Measurements from ENCODE around the gene ACTG2. TPM values are rescaled to one million over a fixed set of nuclear protein-coding genes. Genes with fewer than 3 reads are reported as not detected.
A peak's percentile ranks its signal among the peaks of the same experiment; 100 is the strongest.

Gene ACTG2
- polyA plus RNA-seq, 2 donors, result 343 to 660 TPM

DNA sequence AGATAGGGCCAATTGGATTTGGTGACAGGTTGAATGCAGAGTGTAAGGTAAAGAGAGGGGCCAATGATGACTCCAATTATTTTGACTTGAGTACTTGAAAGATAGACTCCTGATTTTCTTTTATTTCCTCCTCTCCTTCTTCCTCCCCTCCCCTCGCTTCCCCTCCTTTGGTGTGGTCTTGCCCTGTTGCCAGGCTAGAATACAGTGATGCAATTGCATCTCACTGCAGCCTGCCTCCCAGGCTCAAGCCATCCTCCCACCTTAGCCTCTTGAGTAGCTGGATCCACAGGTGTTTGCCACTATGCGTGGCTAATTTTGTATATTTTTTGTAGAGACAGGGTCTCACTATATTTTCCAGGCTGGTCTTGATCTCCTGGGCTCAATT is 36.1 kb downstream of the ACTG2 start:
- Histone ChIP-seq H3K9me3 (ENCODE audit: control insufficient read depth in 2 of 2, insufficient read depth in 1 of 2, low read depth in 1 of 2, low read length in 1 of 2) (no peaks in the 10 kb centered on the region), H3K36me3 (ENCODE audit: control insufficient read depth in 2 of 2, insufficient read depth in 2 of 2, low read length in 1 of 2) (no peaks in the 10 kb centered on the region), H3K27me3 (ENCODE audit: control insufficient read depth in 1 of 2, insufficient read depth in 2 of 2, low read length in 2 of 2) (no peaks in the 10 kb centered on the region), H3K27ac (ENCODE audit: low read depth in 2 of 2, low read length in 1 of 2) (no peak overlapping the region), H3K4me3 (ENCODE audit: low read depth in 1 of 2, low read length in 2 of 2) (no peak overlapping the region), H3K4me1 (ENCODE audit: control insufficient read depth in 2 of 2, insufficient read depth in 2 of 2, low read length in 1 of 2) (peaks cover 2 to 4% of the 10 kb centered on the region in 2 donors)
- 81 to 86% methylated on average over 2 of the region's 2 CpGs for WGBS, 2 donors

DNA sequence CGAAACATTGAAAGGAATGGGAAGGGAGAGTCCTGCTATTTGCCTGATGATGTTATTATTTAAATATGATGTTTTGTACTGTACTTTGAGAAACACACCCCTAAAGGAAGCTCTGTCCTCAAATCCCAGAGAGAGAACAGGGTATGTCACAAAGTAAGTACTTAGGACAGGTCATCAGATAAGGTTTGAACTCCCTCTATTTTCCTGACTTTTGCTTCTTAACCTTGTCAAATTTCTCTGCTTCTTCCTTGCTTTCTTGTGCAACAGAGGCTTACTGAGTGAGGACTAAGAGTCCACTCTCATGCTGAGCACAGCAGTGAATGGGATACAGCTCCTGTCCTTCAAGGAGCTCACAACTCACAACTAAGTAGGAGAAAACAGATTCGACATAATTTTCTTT is 37.6 kb downstream of the ACTG2 start:
- Histone ChIP-seq H3K4me3 (ENCODE audit: low read depth in 1 of 2, low read length in 2 of 2) (no peak overlapping the region), H3K9me3 (ENCODE audit: control insufficient read depth in 2 of 2, insufficient read depth in 1 of 2, low read depth in 1 of 2, low read length in 1 of 2) (no peaks in the 10 kb centered on the region), H3K27me3 (ENCODE audit: control insufficient read depth in 1 of 2, insufficient read depth in 2 of 2, low read length in 2 of 2) (no peaks in the 10 kb centered on the region), H3K4me1 (ENCODE audit: control insufficient read depth in 2 of 2, insufficient read depth in 2 of 2, low read length in 1 of 2) (peaks cover 2 to 4% of the 10 kb centered on the region in 2 donors), H3K36me3 (ENCODE audit: control insufficient read depth in 2 of 2, insufficient read depth in 2 of 2, low read length in 1 of 2) (no peaks in the 10 kb centered on the region), H3K27ac (ENCODE audit: low read depth in 2 of 2, low read length in 1 of 2) (no peak overlapping the region)
- 69 to 75% methylated on average over 2 of the region's 2 CpGs for WGBS, 2 donors

DNA sequence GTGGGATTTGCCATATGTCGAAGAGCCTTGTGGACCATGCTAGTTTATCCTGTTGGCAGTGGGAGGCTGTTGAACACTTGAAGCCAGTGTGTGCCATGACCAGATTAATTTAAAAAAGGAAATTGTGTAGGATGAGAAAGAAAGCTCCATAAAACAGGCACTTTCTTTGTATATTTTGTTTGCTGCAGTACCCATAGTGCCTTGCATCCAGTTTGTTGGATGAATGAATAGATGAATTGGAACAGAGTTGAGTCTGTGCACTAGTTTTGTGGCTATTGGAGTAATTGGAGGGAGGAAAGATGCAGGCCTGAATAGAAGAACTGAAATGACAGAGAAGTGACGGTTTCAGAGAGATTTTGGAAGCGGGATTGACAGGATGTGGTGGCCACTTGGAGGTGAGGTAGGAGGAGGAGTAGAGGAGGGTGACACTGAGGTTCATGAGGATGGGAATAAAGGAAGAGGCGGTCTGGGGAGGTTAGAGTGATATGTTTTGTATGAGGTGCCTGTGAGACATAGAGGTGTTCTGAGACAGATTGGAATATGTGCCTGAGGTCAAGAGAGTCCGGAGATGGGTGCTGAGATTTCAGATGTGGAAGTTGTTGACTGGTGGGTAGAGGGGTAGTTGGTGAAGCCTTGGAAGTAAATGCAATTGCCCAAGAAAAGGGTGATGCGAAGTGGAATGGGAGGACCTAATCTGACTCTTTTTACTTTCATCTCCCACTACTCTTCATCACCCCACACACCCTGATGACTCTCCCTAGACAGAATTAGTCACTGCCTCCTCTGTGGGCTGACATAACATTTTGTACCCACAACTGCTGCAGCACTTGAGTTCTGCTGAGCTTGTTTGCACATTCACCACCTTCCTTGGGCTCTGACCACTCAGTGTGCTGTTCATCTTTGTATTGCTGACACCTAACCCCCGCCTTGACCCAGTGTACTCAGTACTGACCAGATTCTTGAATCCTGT is 39.0 kb downstream of the ACTG2 start:
- no peaks in the 10 kb centered on the region for H3K27me3 ChIP-seq (ENCODE audit: control insufficient read depth in 1 of 2, insufficient read depth in 2 of 2, low read length in 2 of 2)
- H3K27ac ChIP-seq (ENCODE audit: low read depth in 2 of 2, low read length in 1 of 2), result no peak overlapping the region
- peaks cover 2 to 8% of the 10 kb centered on the region in 2 donors for H3K4me1 ChIP-seq (ENCODE audit: control insufficient read depth in 2 of 2, insufficient read depth in 2 of 2, low read length in 1 of 2)
- H3K4me3 ChIP-seq (ENCODE audit: low read depth in 1 of 2, low read length in 2 of 2), result no peak overlapping the region
- H3K9me3 ChIP-seq (ENCODE audit: control insufficient read depth in 2 of 2, insufficient read depth in 1 of 2, low read depth in 1 of 2, low read length in 1 of 2), result no peaks in the 10 kb centered on the region
- no peaks in the 10 kb centered on the region for H3K36me3 ChIP-seq (ENCODE audit: control insufficient read depth in 2 of 2, insufficient read depth in 2 of 2, low read length in 1 of 2)
- 85 to 91% methylated on average over 7 of the region's 7 CpGs for WGBS, 2 donors

- H3K27me3 ChIP-seq (ENCODE audit: control insufficient read depth in 1 of 2, insufficient read depth in 2 of 2, low read length in 2 of 2), result no peaks in the 10 kb centered on the region
- no peak overlapping the region for H3K4me3 ChIP-seq (ENCODE audit: low read depth in 1 of 2, low read length in 2 of 2)
- peaks cover 0 to 3% of the 10 kb centered on the region in 2 donors for H3K36me3 ChIP-seq (ENCODE audit: control insufficient read depth in 2 of 2, insufficient read depth in 2 of 2, low read length in 1 of 2)
- WGBS, 2 donors, result 63 to 83% methylated on average over 3 of the region's 3 CpGs
- peaks cover 2 to 8% of the 10 kb centered on the region in 2 donors for H3K4me1 ChIP-seq (ENCODE audit: control insufficient read depth in 2 of 2, insufficient read depth in 2 of 2, low read length in 1 of 2)
- no peaks in the 10 kb centered on the region for H3K9me3 ChIP-seq (ENCODE audit: control insufficient read depth in 2 of 2, insufficient read depth in 1 of 2, low read depth in 1 of 2, low read length in 1 of 2)
- H3K27ac ChIP-seq (ENCODE audit: low read depth in 2 of 2, low read length in 1 of 2), result no peak overlapping the region
Observed at GRCh38 chr2:73933194-73933593, 40.4 kb downstream of the ACTG2 start.

DNA sequence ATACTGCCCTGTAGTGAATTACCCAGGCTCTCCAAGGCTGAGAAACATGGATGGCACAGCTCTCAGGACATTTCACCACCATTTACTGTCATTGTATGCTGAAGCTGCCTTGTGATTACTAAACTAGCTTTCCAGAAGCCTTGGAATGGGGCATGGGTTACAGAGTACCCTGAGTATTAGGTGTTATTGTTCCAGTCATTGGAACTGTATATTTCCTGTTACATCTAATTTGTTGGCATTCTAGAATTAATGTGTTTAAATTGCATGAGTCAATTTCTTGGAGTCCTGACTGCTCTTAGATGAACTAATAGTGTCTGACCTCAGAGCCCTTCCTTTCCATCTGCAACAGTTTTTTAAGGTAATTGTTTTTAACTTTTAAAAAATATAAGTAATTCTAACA is 42.8 kb downstream of the ACTG2 start:
- no peaks in the 10 kb centered on the region for H3K27me3 ChIP-seq (ENCODE audit: control insufficient read depth in 1 of 2, insufficient read depth in 2 of 2, low read length in 2 of 2)
- no peak overlapping the region for H3K4me3 ChIP-seq (ENCODE audit: low read depth in 1 of 2, low read length in 2 of 2)
- no peak overlapping the region for H3K27ac ChIP-seq (ENCODE audit: low read depth in 2 of 2, low read length in 1 of 2)
- peaks cover 0 to 3% of the 10 kb centered on the region in 2 donors for H3K36me3 ChIP-seq (ENCODE audit: control insufficient read depth in 2 of 2, insufficient read depth in 2 of 2, low read length in 1 of 2)
- peaks cover 2 to 9% of the 10 kb centered on the region in 2 donors for H3K4me1 ChIP-seq (ENCODE audit: control insufficient read depth in 2 of 2, insufficient read depth in 2 of 2, low read length in 1 of 2)
- H3K9me3 ChIP-seq (ENCODE audit: control insufficient read depth in 2 of 2, insufficient read depth in 1 of 2, low read depth in 1 of 2, low read length in 1 of 2), result no peaks in the 10 kb centered on the region

GRCh38 chr2:73937103-73937885 is 44.5 kb downstream of the ACTG2 start:
- WGBS, 2 donors, result 84 to 89% methylated on average over 4 of the region's 4 CpGs
- Histone ChIP-seq H3K9me3 (ENCODE audit: control insufficient read depth in 2 of 2, insufficient read depth in 1 of 2, low read depth in 1 of 2, low read length in 1 of 2) (no peaks in the 10 kb centered on the region), H3K27me3 (ENCODE audit: control insufficient read depth in 1 of 2, insufficient read depth in 2 of 2, low read length in 2 of 2) (no peaks in the 10 kb centered on the region), H3K4me1 (ENCODE audit: control insufficient read depth in 2 of 2, insufficient read depth in 2 of 2, low read length in 1 of 2) (peaks cover 4 to 9% of the 10 kb centered on the region in 2 donors), H3K27ac (ENCODE audit: low read depth in 2 of 2, low read length in 1 of 2) (no peak overlapping the region), H3K36me3 (ENCODE audit: control insufficient read depth in 2 of 2, insufficient read depth in 2 of 2, low read length in 1 of 2) (peaks cover 0 to 3% of the 10 kb centered on the region in 2 donors), H3K4me3 (ENCODE audit: low read depth in 1 of 2, low read length in 2 of 2) (no peak overlapping the region)

DNA sequence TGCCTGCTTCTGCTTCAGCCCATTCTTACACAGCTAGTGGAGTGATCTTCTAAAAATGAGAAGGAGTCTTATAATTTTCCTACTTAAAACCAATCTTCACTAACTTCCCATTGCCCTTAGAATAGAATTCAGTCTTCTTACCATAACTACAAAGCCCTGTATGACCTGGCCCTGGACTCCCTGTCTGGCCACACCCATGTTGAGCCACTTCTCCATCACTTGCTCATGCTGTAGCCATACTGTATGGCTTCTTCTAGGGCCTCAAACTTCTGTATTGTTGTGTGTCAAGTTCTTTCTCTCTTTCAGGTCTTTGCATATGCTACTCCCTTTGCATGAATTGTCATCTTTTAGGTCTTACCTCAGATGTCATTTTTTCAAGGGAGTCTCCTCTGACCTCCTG is 45.1 kb downstream of the ACTG2 start:
- Histone ChIP-seq H3K9me3 (ENCODE audit: control insufficient read depth in 2 of 2, insufficient read depth in 1 of 2, low read depth in 1 of 2, low read length in 1 of 2) (no peaks in the 10 kb centered on the region), H3K4me3 (ENCODE audit: low read depth in 1 of 2, low read length in 2 of 2) (no peak overlapping the region), H3K4me1 (ENCODE audit: control insufficient read depth in 2 of 2, insufficient read depth in 2 of 2, low read length in 1 of 2) (peaks cover 4 to 9% of the 10 kb centered on the region in 2 donors), H3K27ac (ENCODE audit: low read depth in 2 of 2, low read length in 1 of 2) (peak overlapping the region in 1 of 2 donors; percentile 7), H3K36me3 (ENCODE audit: control insufficient read depth in 2 of 2, insufficient read depth in 2 of 2, low read length in 1 of 2) (peaks cover 0 to 3% of the 10 kb centered on the region in 2 donors), H3K27me3 (ENCODE audit: control insufficient read depth in 1 of 2, insufficient read depth in 2 of 2, low read length in 2 of 2) (no peaks in the 10 kb centered on the region)

DNA sequence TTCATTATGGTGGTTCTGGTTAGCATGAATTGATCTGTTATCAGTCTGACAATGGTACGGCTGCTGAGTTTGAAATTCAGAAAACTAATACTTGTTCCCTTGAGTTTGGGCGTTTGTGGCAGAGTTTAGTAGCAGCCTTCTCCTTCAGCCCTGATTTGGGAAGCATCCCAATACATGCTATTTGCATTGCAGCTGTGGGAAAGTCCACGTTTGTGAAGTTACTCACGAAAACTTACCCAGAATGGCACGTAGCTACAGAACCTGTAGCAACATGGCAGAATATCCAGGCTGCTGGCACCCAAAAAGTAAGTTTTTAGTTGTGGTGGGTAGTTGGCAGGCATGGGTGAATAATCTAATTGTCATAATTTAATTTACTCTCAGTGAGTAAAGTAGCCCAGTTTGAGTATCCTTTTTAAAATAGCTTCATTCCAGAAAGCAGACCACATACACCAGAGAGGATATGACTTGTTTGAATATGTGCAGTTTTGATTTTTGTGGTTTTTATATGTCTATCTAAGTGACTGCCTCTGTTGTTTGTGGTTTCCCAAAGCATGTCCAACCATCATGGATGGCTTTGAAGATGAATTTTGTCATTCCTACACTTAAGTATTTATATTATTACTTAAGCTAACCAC is 46.0 kb downstream of the ACTG2 start:
- no peaks in the 10 kb centered on the region for H3K9me3 ChIP-seq (ENCODE audit: control insufficient read depth in 2 of 2, insufficient read depth in 1 of 2, low read depth in 1 of 2, low read length in 1 of 2)
- H3K27me3 ChIP-seq (ENCODE audit: control insufficient read depth in 1 of 2, insufficient read depth in 2 of 2, low read length in 2 of 2), result no peaks in the 10 kb centered on the region
- H3K27ac ChIP-seq (ENCODE audit: low read depth in 2 of 2, low read length in 1 of 2), result peak overlapping the region; percentile 45 to 47
- peaks cover 0 to 3% of the 10 kb centered on the region in 2 donors for H3K36me3 ChIP-seq (ENCODE audit: control insufficient read depth in 2 of 2, insufficient read depth in 2 of 2, low read length in 1 of 2)
- 52% methylated on average over 5 of the region's 5 CpGs for WGBS, 2 donors
- H3K4me1 ChIP-seq (ENCODE audit: control insufficient read depth in 2 of 2, insufficient read depth in 2 of 2, low read length in 1 of 2), result peaks cover 2 to 9% of the 10 kb centered on the region in 2 donors
- H3K4me3 ChIP-seq (ENCODE audit: low read depth in 1 of 2, low read length in 2 of 2), result no peak overlapping the region

DNA sequence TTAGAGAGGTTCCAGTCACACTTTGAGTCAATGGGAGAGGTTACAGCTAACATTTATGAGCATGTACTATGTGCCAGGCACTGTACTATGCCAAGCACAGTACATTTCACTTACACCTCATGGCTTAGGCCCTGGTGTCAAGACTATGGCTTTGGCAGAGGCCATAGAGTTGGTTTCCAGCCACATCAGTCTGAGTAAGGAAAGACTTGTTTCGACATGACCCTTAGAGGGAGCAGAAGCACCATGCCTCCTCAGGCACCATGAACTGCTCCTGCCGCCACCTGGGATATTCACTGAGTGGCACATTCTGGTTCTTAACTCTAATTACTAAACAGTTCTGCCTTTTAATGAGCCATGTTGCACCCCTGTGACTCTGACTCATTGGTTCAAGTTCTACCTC is 46.6 kb downstream of the ACTG2 start:
- Histone ChIP-seq H3K4me3 (ENCODE audit: low read depth in 1 of 2, low read length in 2 of 2) (no peak overlapping the region), H3K27me3 (ENCODE audit: control insufficient read depth in 1 of 2, insufficient read depth in 2 of 2, low read length in 2 of 2) (no peaks in the 10 kb centered on the region), H3K4me1 (ENCODE audit: control insufficient read depth in 2 of 2, insufficient read depth in 2 of 2, low read length in 1 of 2) (peaks cover 2 to 9% of the 10 kb centered on the region in 2 donors), H3K9me3 (ENCODE audit: control insufficient read depth in 2 of 2, insufficient read depth in 1 of 2, low read depth in 1 of 2, low read length in 1 of 2) (no peaks in the 10 kb centered on the region), H3K27ac (ENCODE audit: low read depth in 2 of 2, low read length in 1 of 2) (peak overlapping the region; percentile 33 to 74), H3K36me3 (ENCODE audit: control insufficient read depth in 2 of 2, insufficient read depth in 2 of 2, low read length in 1 of 2) (peaks cover 0 to 3% of the 10 kb centered on the region in 2 donors)
- 50 to 64% methylated on average over 2 of the region's 2 CpGs for WGBS, 2 donors
